SK-N-SH (cell line): ENCODE measurements around the gene PPARD. TPM values are rescaled to one million over a fixed set of nuclear protein-coding genes. Genes with fewer than 3 reads are reported as not detected.

Source experiments
- CTCF ChIA-PET: fragments of 300-600, 350-600 bp; formaldehyde crosslinking; extraction: SDS; loops from one replicate; lab custom pipeline; 2021; lab: Yijun Ruan, JAX
- POLR2A ChIA-PET: fragments of 350-600 bp; sonication (Branson Sonifier 250); formaldehyde crosslinking; extraction: SDS; loops from one replicate; lab custom pipeline; 2020; ENCODE audit warnings: antibody characterized with exemption, inconsistent platforms; lab: Yijun Ruan, JAX
- DNase-seq: peaks from one replicate; pipeline ENCODE4 v3.0.0; 2012
- H2AFZ ChIP-seq: fragments of 200-600 bp; sonication (generic); 2 replicates; pipeline ENCODE4 v1.8.1; 2016; ENCODE audit warnings: antibody characterized with exemption, mild to moderate bottlenecking, low read depth
- H3F3A ChIP-seq: fragments of 200-600 bp; sonication (generic); replicated peaks from 2 replicates; pipeline ENCODE3; 2016; ENCODE audit warnings: antibody characterized with exemption, mild to moderate bottlenecking; ENCODE audit not compliant: insufficient read depth
- H3K27ac ChIP-seq, 2 experiments: fragments of 200-500 bp in 1 of 2; fragments of 200-600 bp in 1 of 2; sonication (Bioruptor generic) in 1 of 2; sonication (generic), shearing (Covaris generic) in 1 of 2; 2 replicates each; pipeline versions ENCODE4 v1.5.1 to v1.6.1; 2014 to 2016; ENCODE audit warnings: low read depth in 2 of 2, inconsistent platforms in 1 of 2, low read length in 1 of 2, mild to moderate bottlenecking in 1 of 2, mixed read lengths in 1 of 2
- H3K27me3 ChIP-seq: fragments of 200-600 bp; sonication (generic), shearing (Covaris generic); 2 replicates; pipeline ENCODE4 v1.6.1; 2016; ENCODE audit warnings: mixed run types; ENCODE audit not compliant: insufficient read depth
- H3K36me3 ChIP-seq, 2 experiments: fragments of 200-500 bp in 1 of 2; fragments of 200-600 bp in 1 of 2; sonication (Bioruptor generic) in 1 of 2; sonication (generic) in 1 of 2; replicated peaks in 1 of 2; 2 replicates each; pipeline versions ENCODE3 to v1.5.1; 2014 to 2016; ENCODE audit warnings: low read length in 1 of 2, mild to moderate bottlenecking in 1 of 2; ENCODE audit not compliant: insufficient read depth in 2 of 2, control insufficient read depth in 1 of 2
- H3K4me1 ChIP-seq, 2 experiments: fragments of 200-500 bp in 1 of 2; fragments of 200-600 bp in 1 of 2; sonication (Bioruptor generic) in 1 of 2; sonication (generic), shearing (Covaris generic) in 1 of 2; 2 replicates each; pipeline versions ENCODE4 v1.5.1 to v1.6.1; 2014 to 2016; ENCODE audit warnings: low read depth in 1 of 2, low read length in 1 of 2, mixed run types in 1 of 2; ENCODE audit not compliant: insufficient read depth in 2 of 2, control insufficient read depth in 1 of 2
- H3K4me2 ChIP-seq: fragments of 200-600 bp; sonication (generic), shearing (Covaris generic); 2 replicates; pipeline ENCODE4 v1.6.1; 2017; ENCODE audit warnings: mixed run types
- H3K4me3 ChIP-seq, 2 experiments: fragments of 200-500 bp in 1 of 2; fragments of 200-600 bp in 1 of 2; sonication (Bioruptor generic) in 1 of 2; sonication (generic), shearing (Covaris generic) in 1 of 2; 2 replicates each; pipeline versions ENCODE4 v1.5.1 to v1.8.1; 2014 to 2016; ENCODE audit warnings: low read depth in 2 of 2, inconsistent platforms in 1 of 2, low read length in 1 of 2, mild to moderate bottlenecking in 1 of 2, mixed read lengths in 1 of 2, moderate library complexity in 1 of 2
- H3K79me2 ChIP-seq: fragments of 200-600 bp; sonication (generic); 2 replicates; pipeline ENCODE4 v1.8.1; 2017; ENCODE audit warnings: mild to moderate bottlenecking; ENCODE audit not compliant: insufficient read depth
- H3K9ac ChIP-seq: fragments of 200-600 bp; sonication (generic); 2 replicates; pipeline ENCODE4 v1.6.1; 2017; ENCODE audit warnings: mixed run types
- H3K9me2 ChIP-seq: fragments of 200-600 bp; sonication (generic); 2 replicates; pipeline ENCODE4 v1.6.1; 2017; ENCODE audit warnings: mixed run types
- H3K9me3 ChIP-seq: fragments of 200-600 bp; sonication (generic); 2 replicates; pipeline ENCODE4 v1.6.1; 2017; ENCODE audit warnings: mixed run types, mild to moderate bottlenecking, moderate library complexity
- H4K20me1 ChIP-seq: fragments of 200-600 bp; sonication (generic); 2 replicates; pipeline ENCODE4 v1.6.1; 2017; ENCODE audit warnings: mild to moderate bottlenecking, mixed run types; ENCODE audit not compliant: insufficient read depth
- CHD2 ChIP-seq: fragments of 150-350 bp; IDR thresholded peaks from 2 replicates; pipeline ENCODE4 v1.6.1; 2018; ENCODE audit warnings: low read length; ENCODE audit not compliant: partially characterized antibody
- CTCF ChIP-seq: fragments of 200-600 bp; sonication (generic); IDR thresholded peaks from 2 replicates; pipeline ENCODE4 v1.6.1; 2017; ENCODE audit warnings: antibody characterized with exemption, mild to moderate bottlenecking, moderate library complexity
- GABPA ChIP-seq: IDR thresholded peaks from 2 replicates; pipeline ENCODE4 v1.4.0; 2012; ENCODE audit warnings: low read depth, mild to moderate bottlenecking
- JUND ChIP-seq: IDR thresholded peaks from 2 replicates; pipeline ENCODE4 v1.4.0; 2012
- MAX ChIP-seq: IDR thresholded peaks from 2 replicates; pipeline ENCODE4 v1.4.0; 2012; ENCODE audit warnings: low read depth
- MXI1 ChIP-seq: IDR thresholded peaks from 2 replicates; pipeline ENCODE4 v1.6.1; 2012; ENCODE audit warnings: mild to moderate bottlenecking, low read depth, low read length, improper control_type of control experiment
- NFIC ChIP-seq: IDR thresholded peaks from 2 replicates; pipeline ENCODE4 v1.4.0; 2012; ENCODE audit warnings: borderline replicate concordance
- NRF1 ChIP-seq: IDR thresholded peaks from 2 replicates; pipeline ENCODE4 v1.6.1; 2012; ENCODE audit warnings: low read depth, mild to moderate bottlenecking, low read length
- POLR2AphosphoS5 ChIP-seq: IDR thresholded peaks from 2 replicates; pipeline ENCODE4 v1.6.1; 2012; ENCODE audit warnings: low read depth, low read length
- RAD21 ChIP-seq: IDR thresholded peaks from 2 replicates; pipeline ENCODE4 v1.6.1; 2012; ENCODE audit warnings: mild to moderate bottlenecking, low read length
- RCOR1 ChIP-seq: fragments of 150-350 bp; IDR thresholded peaks from 2 replicates; pipeline ENCODE4 v1.6.1; 2017; ENCODE audit warnings: antibody characterized with exemption, low read length
- REST ChIP-seq: IDR thresholded peaks from 2 replicates; pipeline ENCODE4 v1.6.1; 2012; ENCODE audit warnings: mild to moderate bottlenecking, low read depth, low read length, moderate library complexity
- SMC3 ChIP-seq: IDR thresholded peaks from 2 replicates; pipeline ENCODE4 v1.6.1; 2012; ENCODE audit warnings: low read depth, low read length, improper control_type of control experiment
- WGBS: methylation state at CpG from one replicate; pipeline ENCODE4 v1.1.6; 2017; ENCODE audit warnings: low lambda C conversion rate; 5-methylcytosine and 5-hydroxymethylcytosine counted together
- polyA plus RNA-seq, 3 experiments: library from polyadenylated mRNA; depleted of rRNA; stranded (reverse); fragments of >200 nt; gene quantifications; 2 replicates each; pipeline ENCODE4 v1.2.3, GENCODE V29; 2012
- TF ChIP-seq, protein P1 (sequence below): fragments of 150-350 bp; IDR thresholded peaks from 2 replicates; pipeline ENCODE4 v1.6.1; 2016; ENCODE audit warnings: mild to moderate bottlenecking, low read depth, low read length
- TF ChIP-seq, protein P2 (sequence below): fragments of 150-350 bp; IDR thresholded peaks from 2 replicates; pipeline ENCODE4 v1.6.1; 2017; ENCODE audit warnings: antibody characterized with exemption, low read length, low read depth, borderline replicate concordance

PPARD gene
- polyA plus RNA-seq, 1 of the 3 experiments (the other 2 are of a cell fraction), result 13.3 TPM

DNA sequence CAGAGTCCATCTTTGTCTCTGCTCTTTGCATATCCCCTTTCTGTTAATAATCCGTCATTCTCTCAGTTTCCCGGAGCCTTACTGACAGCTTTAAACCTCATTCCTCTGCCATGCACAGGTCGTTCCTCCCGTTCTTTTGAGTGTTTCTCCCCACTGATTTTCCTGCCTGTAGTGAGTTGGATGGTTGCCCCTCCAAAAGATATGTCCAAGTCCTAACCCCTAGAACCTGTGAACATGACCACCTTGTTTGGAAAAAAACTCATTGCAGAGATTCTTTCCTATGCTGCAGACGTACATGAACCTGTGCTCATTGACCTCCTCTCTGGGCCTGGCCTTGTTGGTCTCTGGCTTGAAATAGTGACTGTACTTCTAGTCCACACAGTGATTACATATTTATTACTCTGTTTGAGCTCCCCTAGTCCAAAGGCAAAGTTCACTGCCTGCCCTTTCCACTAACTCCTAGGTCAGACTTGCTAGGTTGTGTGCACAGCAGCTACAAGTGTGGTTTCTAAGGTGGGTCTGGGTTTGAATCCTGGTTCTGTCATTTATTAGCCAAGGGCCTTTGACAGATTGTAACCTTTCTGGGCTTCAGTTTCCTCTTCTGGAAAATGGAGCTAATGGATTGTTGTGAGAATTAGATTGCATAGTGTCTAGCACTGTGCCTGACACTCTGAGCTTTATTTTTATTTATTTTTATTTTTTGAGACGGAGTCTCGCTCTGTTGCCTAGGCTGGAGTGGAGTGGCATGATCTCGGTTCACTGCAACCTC, 29.3 kb downstream of the PPARD start:
- Histone ChIP-seq H3K79me2 (peaks cover 60% of the 10 kb centered on the region), H3K4me2 (peak overlapping the region; percentile 67; the same call in 1 of the 2 replicates), H3K4me1 (peaks cover 17 to 37% of the 10 kb centered on the region in 2 experiments)

DNA sequence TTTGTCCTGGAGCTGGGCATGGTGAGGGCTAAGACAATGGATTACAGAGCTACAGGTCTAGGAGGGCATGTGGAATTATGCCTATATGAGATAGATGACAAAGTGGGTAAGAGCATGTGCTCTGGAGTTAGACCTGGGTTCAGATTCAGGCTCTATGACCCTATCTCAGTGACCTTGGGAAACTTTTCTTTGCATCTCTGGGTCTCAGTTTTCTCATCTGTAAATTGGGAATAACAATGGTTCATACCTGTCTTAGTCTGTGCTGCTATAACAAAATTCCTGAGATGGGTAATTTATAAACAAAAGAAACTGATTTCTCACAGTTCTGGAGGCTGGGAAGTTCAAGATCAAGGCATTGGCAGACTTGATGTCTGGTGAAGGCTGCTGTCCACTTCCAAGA, 30.3 kb downstream of the PPARD start:
- Histone ChIP-seq H3K4me2 (no peak overlapping the region), H3K9me3 (no peaks in the 10 kb centered on the region), H3K27me3 (no peaks in the 10 kb centered on the region), H3K27ac (no peak overlapping the region), H3F3A (peaks cover 20% of the 10 kb centered on the region), H3K9ac (no peak overlapping the region), H3K9me2 (no peaks in the 10 kb centered on the region), H4K20me1 (no peaks in the 10 kb centered on the region), H2AFZ (no peak overlapping the region), H3K4me1 (peaks cover 17 to 35% of the 10 kb centered on the region in 2 experiments), H3K79me2 (peaks cover 59% of the 10 kb centered on the region), H3K36me3 (no peaks in the 10 kb centered on the region), H3K4me3 (no peak overlapping the region)
- TF ChIP-seq CTCF (no peak), CHD2 (no peak), JUND (no peak), NRF1 (no peak), MAX (no peak), NFIC (no peak), REST (no peak), MXI1 (no peak)
- TF ChIP-seq, protein P1, sequence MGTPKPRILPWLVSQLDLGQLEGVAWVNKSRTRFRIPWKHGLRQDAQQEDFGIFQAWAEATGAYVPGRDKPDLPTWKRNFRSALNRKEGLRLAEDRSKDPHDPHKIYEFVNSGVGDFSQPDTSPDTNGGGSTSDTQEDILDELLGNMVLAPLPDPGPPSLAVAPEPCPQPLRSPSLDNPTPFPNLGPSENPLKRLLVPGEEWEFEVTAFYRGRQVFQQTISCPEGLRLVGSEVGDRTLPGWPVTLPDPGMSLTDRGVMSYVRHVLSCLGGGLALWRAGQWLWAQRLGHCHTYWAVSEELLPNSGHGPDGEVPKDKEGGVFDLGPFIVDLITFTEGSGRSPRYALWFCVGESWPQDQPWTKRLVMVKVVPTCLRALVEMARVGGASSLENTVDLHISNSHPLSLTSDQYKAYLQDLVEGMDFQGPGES, result no peak
- TF ChIP-seq, protein P2, sequence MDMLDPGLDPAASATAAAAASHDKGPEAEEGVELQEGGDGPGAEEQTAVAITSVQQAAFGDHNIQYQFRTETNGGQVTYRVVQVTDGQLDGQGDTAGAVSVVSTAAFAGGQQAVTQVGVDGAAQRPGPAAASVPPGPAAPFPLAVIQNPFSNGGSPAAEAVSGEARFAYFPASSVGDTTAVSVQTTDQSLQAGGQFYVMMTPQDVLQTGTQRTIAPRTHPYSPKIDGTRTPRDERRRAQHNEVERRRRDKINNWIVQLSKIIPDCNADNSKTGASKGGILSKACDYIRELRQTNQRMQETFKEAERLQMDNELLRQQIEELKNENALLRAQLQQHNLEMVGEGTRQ, result no peak
- CTCF ChIA-PET, result interaction anchor here (0.9 to 1.3 kb wide), 2 partner anchors 17 to 31 kb away, joined by 3 read pairs; no protein-coding TSS in a partner anchor
- DNase-seq, result no peak
- POLR2A ChIA-PET, result no interaction called here

More for the DNA sequence above, 29.3 kb downstream of the PPARD start:
- DNase-seq, result no peak
- Histone ChIP-seq H3K4me3 (no peak overlapping the region), H3K36me3 (no peaks in the 10 kb centered on the region), H4K20me1 (no peaks in the 10 kb centered on the region), H3K9me2 (no peaks in the 10 kb centered on the region), H3K27me3 (no peaks in the 10 kb centered on the region), H3K9ac (peak overlapping the region; percentile 57; the same call in 1 of the 2 replicates), H3F3A (peaks cover 20% of the 10 kb centered on the region), H3K27ac (peak overlapping the region in 1 of 2 experiments; percentile 98; a peak in 2 of 4 replicates), H3K9me3 (no peaks in the 10 kb centered on the region), H2AFZ (no peak overlapping the region)
- 98% methylated on average over 8 of the region's 8 CpGs for WGBS
- POLR2A ChIA-PET, result interaction anchor here (0.8 kb wide), 1 partner anchor 28 kb away, joined by 3 read pairs; no protein-coding TSS in a partner anchor
- CTCF ChIA-PET, result interaction anchor here (0.6 to 1.3 kb wide), 4 partner anchors 22 to 78 kb away, joined by 3 to 6 read pairs (median 4); no protein-coding TSS in a partner anchor
- TF ChIP-seq, protein P2, result no peak
- no peak for TF ChIP-seq NRF1
- TF ChIP-seq GABPA, result no peak
- TF ChIP-seq SMC3, result no peak
- no peak for TF ChIP-seq RAD21
- TF ChIP-seq RCOR1, result no peak
- TF ChIP-seq POLR2AphosphoS5, result no peak
